Endothelial cell (in vitro differentiated cells): ENCODE data around the gene LILRB1. TPM values are rescaled to one million over a fixed set of nuclear protein-coding genes. Genes with fewer than 3 reads are reported as not detected.
"Not testable (repeated sequence)": the region's sequence is repeated elsewhere in the genome, so short reads cannot be mapped to it uniquely, and the experiment has no call there.

Experiments used
- DNase-seq: peaks from one replicate; pipeline ENCODE4 v3.0.0; 2021; ENCODE audit warnings: low spot score
- H3K27ac Mint-ChIP-seq: one replicate; pipeline ENCODE4 v1.8.0; 2021; ENCODE audit warnings: mixed read lengths, inconsistent platforms; ENCODE audit not compliant: unreplicated experiment
- H3K27me3 Mint-ChIP-seq: one replicate; pipeline ENCODE4 v1.8.0; 2021; ENCODE audit warnings: mild to moderate bottlenecking, moderate library complexity, mixed read lengths, inconsistent platforms; ENCODE audit not compliant: unreplicated experiment
- H3K36me3 Mint-ChIP-seq: one replicate; pipeline ENCODE4 v1.8.0; 2021; ENCODE audit warnings: mild to moderate bottlenecking, low read depth, mixed read lengths, inconsistent platforms; ENCODE audit not compliant: unreplicated experiment
- H3K4me1 Mint-ChIP-seq: one replicate; pipeline ENCODE4 v1.8.0; 2021; ENCODE audit warnings: mild to moderate bottlenecking, mixed read lengths, inconsistent platforms; ENCODE audit not compliant: unreplicated experiment
- H3K4me3 Mint-ChIP-seq: one replicate; pipeline ENCODE4 v1.8.0; 2021; ENCODE audit warnings: mild to moderate bottlenecking, mixed read lengths, inconsistent platforms; ENCODE audit not compliant: unreplicated experiment
- H3K9me3 Mint-ChIP-seq: one replicate; pipeline ENCODE4 v1.8.0; 2021; ENCODE audit warnings: mixed read lengths, inconsistent platforms; ENCODE audit not compliant: unreplicated experiment
- total RNA-seq: library from RNA; stranded (reverse); fragmentation: NEBNext Ultra II Directional; extraction: Animal tissue kit (Norgen Biotek cat#: 25700); gene quantifications from one replicate; pipeline ENCODE4 v1.2.1, GENCODE V29; 2021; ENCODE audit not compliant: unreplicated experiment
- TF ChIP-seq, protein P1 (sequence below): fragments of 200-600 bp; sonication (generic); IDR thresholded peaks from one replicate; pipeline ENCODE4 v1.5.0; 2021; ENCODE audit warnings: antibody characterized with exemption; ENCODE audit not compliant: unreplicated experiment

The LILRB1 gene
- total RNA-seq, 1 donor from 2014 or later = not detected

- Mint-ChIP-seq H3K27ac (no peak overlapping the region), H3K36me3 (no peaks in the 10 kb centered on the region), H3K9me3 (peaks cover 39% of the 10 kb centered on the region), H3K4me1 (no peaks in the 10 kb centered on the region), H3K4me3 (no peak overlapping the region), H3K27me3 (no peaks in the 10 kb centered on the region)
- TF ChIP-seq, protein P1, sequence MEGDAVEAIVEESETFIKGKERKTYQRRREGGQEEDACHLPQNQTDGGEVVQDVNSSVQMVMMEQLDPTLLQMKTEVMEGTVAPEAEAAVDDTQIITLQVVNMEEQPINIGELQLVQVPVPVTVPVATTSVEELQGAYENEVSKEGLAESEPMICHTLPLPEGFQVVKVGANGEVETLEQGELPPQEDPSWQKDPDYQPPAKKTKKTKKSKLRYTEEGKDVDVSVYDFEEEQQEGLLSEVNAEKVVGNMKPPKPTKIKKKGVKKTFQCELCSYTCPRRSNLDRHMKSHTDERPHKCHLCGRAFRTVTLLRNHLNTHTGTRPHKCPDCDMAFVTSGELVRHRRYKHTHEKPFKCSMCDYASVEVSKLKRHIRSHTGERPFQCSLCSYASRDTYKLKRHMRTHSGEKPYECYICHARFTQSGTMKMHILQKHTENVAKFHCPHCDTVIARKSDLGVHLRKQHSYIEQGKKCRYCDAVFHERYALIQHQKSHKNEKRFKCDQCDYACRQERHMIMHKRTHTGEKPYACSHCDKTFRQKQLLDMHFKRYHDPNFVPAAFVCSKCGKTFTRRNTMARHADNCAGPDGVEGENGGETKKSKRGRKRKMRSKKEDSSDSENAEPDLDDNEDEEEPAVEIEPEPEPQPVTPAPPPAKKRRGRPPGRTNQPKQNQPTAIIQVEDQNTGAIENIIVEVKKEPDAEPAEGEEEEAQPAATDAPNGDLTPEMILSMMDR = no peak
- no peak for DNase-seq
Observed at GRCh38 chr19:54616821-54617560, 13.3 kb upstream of the LILRB1 start.

DNA sequence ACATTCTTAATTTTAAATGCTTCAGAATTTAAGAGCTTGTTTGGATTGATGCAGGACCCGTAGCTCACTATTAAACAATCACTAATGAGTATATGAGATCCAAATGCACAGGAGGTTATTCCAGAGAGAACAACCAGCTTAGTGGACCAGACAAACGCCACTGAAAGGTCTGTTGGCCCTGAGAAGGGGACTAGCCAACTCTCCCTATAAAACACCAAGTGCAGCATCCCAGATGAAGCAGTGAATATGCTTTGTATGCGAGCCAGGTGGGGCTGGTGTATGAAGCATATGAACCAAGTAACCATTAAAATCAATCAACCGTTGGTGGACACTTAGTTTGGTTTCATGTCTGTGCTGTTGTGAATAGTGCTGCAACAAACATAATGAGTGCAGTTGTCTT is 9.8 kb upstream of the LILRB1 start:
- TF ChIP-seq, protein P1 = no peak
- no peak overlapping the region for H3K4me3 Mint-ChIP-seq

GRCh38 chr19:54622431-54622830 is 7.9 kb upstream of the LILRB1 start:
- no peak overlapping the region for H3K4me3 Mint-ChIP-seq
- peaks cover 39% of the 10 kb centered on the region for H3K9me3 Mint-ChIP-seq
- no peaks in the 10 kb centered on the region for H3K4me1 Mint-ChIP-seq
- TF ChIP-seq, protein P1 = no peak
- H3K27ac Mint-ChIP-seq = no peak overlapping the region
- peaks cover 6% of the 10 kb centered on the region for H3K27me3 Mint-ChIP-seq
- peaks cover 12% of the 10 kb centered on the region for H3K36me3 Mint-ChIP-seq
- no peak for DNase-seq

More for the DNA sequence above, 9.8 kb upstream of the LILRB1 start:
- no peak overlapping the region for H3K27ac Mint-ChIP-seq
- H3K4me1 Mint-ChIP-seq = no peaks in the 10 kb centered on the region
- peaks cover 4% of the 10 kb centered on the region for H3K36me3 Mint-ChIP-seq
- H3K27me3 Mint-ChIP-seq = no peaks in the 10 kb centered on the region
- DNase-seq = no peak
- H3K9me3 Mint-ChIP-seq = peaks cover 45% of the 10 kb centered on the region

DNA sequence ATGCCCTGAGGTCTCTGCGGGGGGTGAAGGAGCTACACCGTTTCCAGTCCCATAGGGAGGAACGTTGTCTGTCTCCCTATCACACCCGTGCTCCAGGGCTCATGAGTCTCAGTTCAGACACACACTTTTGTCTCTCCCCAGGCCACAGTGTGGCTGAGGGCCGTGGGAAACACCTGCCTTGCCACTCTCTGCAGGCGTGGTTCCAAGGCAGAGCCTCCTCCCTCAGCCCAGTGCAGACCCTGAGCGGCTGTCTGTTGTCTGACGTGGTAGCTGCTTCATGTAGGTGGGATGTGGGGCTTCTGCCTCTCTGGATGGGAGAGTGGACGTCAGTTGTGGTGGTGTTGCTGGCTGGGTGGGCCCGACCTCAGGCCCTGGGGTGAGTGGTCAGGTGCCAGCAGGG is 6.0 kb upstream of the LILRB1 start:
- Mint-ChIP-seq H3K36me3 (peaks cover 15% of the 10 kb centered on the region), H3K9me3 (peaks cover 44% of the 10 kb centered on the region)
- not testable (repeated sequence) for DNase-seq, H3K4me3 Mint-ChIP-seq, H3K27me3 Mint-ChIP-seq, H3K27ac Mint-ChIP-seq, H3K4me1 Mint-ChIP-seq

DNA sequence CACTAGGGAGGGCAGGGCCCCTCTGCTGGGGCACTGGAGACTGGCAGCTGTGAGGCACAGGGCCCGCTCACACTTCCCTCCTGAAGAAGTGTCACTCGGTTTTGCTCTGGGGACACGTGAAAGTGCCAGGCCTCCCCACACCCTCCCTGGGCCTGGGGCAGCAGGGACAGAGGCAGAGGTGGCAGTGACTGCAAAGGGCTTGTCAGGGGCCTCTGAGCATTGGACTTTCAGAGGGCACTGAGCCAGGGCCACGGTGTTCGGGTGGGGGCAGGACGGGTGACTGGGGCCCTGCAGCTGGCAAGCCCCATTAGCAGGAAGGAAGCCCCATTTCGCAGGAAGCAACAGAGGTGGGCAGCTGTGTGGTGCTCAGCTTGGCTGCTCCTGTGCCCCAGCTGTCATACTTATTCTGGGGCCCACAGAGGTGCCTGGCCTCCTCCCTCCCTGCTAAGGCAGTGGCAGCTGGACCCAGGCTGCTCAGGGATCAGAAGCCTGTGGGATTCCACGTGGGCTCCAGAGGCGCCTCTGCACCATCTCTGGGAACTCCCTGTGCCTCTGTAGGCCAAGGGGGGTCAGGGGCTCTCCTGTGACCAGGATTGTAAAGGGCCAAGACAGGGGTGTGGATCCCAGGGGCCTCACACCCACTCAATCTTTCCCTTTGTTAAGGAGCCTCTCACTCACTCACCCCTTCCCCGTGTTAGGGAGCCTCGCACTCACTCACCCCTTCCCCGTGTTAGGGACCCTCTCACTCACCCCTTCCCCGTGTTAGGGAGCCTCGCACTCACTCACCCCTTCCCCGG is 5.2 kb upstream of the LILRB1 start:
- H3K27ac Mint-ChIP-seq, DNase-seq, H3K4me1 Mint-ChIP-seq, H3K4me3 Mint-ChIP-seq: not testable (repeated sequence)
- Mint-ChIP-seq H3K36me3 (peaks cover 21% of the 10 kb centered on the region), H3K27me3 (peaks cover 11% of the 10 kb centered on the region), H3K9me3 (peaks cover 40% of the 10 kb centered on the region)

DNA sequence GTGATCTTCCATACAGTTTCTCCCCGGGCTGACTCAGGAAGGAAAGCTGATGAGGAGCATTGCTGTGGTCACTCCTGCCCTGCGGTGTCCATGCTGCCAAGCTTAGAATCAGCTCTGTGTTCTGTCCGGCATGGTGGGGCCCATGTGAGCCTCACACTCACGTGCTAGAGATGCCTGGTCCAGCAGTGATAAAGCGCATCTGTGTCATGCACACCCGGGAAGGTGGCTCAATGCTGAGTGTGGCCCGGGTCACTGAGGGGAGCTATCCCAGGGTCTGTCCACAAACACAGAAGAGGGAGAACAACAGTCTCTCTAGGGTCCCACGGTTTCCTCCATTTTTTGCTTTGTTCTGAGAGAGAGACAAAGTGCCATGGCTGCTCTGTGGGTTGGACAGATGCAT is 3.5 kb upstream of the LILRB1 start:
- TF ChIP-seq, protein P1 = no peak
- no peak for DNase-seq
- no peaks in the 10 kb centered on the region for H3K4me1 Mint-ChIP-seq
- H3K27ac Mint-ChIP-seq = no peak overlapping the region
- peaks cover 40% of the 10 kb centered on the region for H3K9me3 Mint-ChIP-seq
- H3K4me3 Mint-ChIP-seq = no peak overlapping the region
- H3K27me3 Mint-ChIP-seq = peaks cover 11% of the 10 kb centered on the region
- peaks cover 25% of the 10 kb centered on the region for H3K36me3 Mint-ChIP-seq

DNA sequence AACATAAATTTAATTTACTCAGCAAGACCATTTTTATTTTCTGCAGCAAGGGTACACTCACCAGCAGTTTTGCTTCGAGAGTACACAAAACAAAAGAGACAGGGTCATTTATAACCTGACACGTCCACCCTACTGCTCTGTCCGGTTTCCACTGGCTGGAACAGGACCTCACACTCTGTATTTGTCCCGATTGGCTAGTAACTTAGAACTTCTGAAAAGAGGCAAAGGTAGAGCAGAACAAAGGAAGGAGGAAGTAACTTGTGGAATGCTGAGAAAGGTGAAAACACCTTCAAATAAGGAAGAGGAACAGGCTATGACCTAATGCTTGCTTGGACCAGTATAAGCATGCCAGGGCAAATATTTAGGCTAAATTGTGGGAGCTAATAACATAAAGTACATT is 2.4 kb upstream of the LILRB1 start:
- Mint-ChIP-seq H3K9me3 (peaks cover 34% of the 10 kb centered on the region), H3K27me3 (peaks cover 11% of the 10 kb centered on the region), H3K36me3 (peaks cover 25% of the 10 kb centered on the region)
- H3K4me3 Mint-ChIP-seq, H3K27ac Mint-ChIP-seq, DNase-seq, H3K4me1 Mint-ChIP-seq: not testable (repeated sequence)
